ENCODE results near the gene HDAC10.

The HDAC10 gene

GRCh38 chr22:50216684-50217520, 34.2 kb downstream of the HDAC10 start:
- H3K36me3 Mint-ChIP-seq (ENCODE audit: low read depth), result peaks cover 47% of the 10 kb centered on the region
- DNase-seq, result no peak
- H3K4me3 Mint-ChIP-seq, result no peak overlapping the region
- no peaks in the 10 kb centered on the region for H3K9me3 Mint-ChIP-seq
- H3K27me3 Mint-ChIP-seq (ENCODE audit: low read depth, poor library complexity), result no peaks in the 10 kb centered on the region
- no peaks in the 10 kb centered on the region for H3K4me1 Mint-ChIP-seq
- no peak overlapping the region for H3K27ac Mint-ChIP-seq
- TF ChIP-seq CTCF (IDR thresholded peaks at IDR 0.05), result no peak

- TF ChIP-seq CTCF (IDR thresholded peaks at IDR 0.05), result no peak
- no peak for DNase-seq
Observed at GRCh38 chr22:50216055-50216683, 34.9 kb downstream of the HDAC10 start.

GRCh38 chr22:50215297-50216054, 35.6 kb downstream of the HDAC10 start:
- no peak for TF ChIP-seq CTCF (IDR thresholded peaks at IDR 0.05)
- no peak overlapping the region for H3K27ac Mint-ChIP-seq

More at GRCh38 chr22:50216055-50216683, 34.9 kb downstream of the HDAC10 start:
- Mint-ChIP-seq H3K27ac (no peak overlapping the region), H3K27me3 (ENCODE audit: low read depth, poor library complexity) (no peaks in the 10 kb centered on the region), H3K4me1 (no peaks in the 10 kb centered on the region), H3K36me3 (ENCODE audit: low read depth) (peaks cover 50% of the 10 kb centered on the region), H3K4me3 (no peak overlapping the region), H3K9me3 (no peaks in the 10 kb centered on the region)

GRCh38 chr22:50213263-50213662, 37.8 kb downstream of the HDAC10 start:
- Mint-ChIP-seq H3K9me3 (no peaks in the 10 kb centered on the region), H3K36me3 (ENCODE audit: low read depth) (peaks cover 51% of the 10 kb centered on the region), H3K4me1 (peaks cover 5% of the 10 kb centered on the region), H3K27me3 (ENCODE audit: low read depth, poor library complexity) (no peaks in the 10 kb centered on the region), H3K4me3 (no peak overlapping the region), H3K27ac (peak overlapping the region; percentile 45)
- no peak for TF ChIP-seq CTCF (IDR thresholded peaks at IDR 0.05)
- DNase-seq, result no peak

More at GRCh38 chr22:50215297-50216054, 35.6 kb downstream of the HDAC10 start:
- Mint-ChIP-seq H3K36me3 (ENCODE audit: low read depth) (peaks cover 49% of the 10 kb centered on the region), H3K9me3 (no peaks in the 10 kb centered on the region), H3K4me3 (no peak overlapping the region), H3K27me3 (ENCODE audit: low read depth, poor library complexity) (no peaks in the 10 kb centered on the region), H3K4me1 (no peaks in the 10 kb centered on the region)
- DNase-seq, result no peak

GRCh38 chr22:50211147-50211546, 39.9 kb downstream of the HDAC10 start:
- Mint-ChIP-seq H3K36me3 (ENCODE audit: low read depth) (peaks cover 54% of the 10 kb centered on the region), H3K4me3 (no peak overlapping the region), H3K9me3 (no peaks in the 10 kb centered on the region), H3K27ac (no peak overlapping the region), H3K27me3 (ENCODE audit: low read depth, poor library complexity) (no peaks in the 10 kb centered on the region), H3K4me1 (peaks cover 10% of the 10 kb centered on the region)
- no peak for DNase-seq
- TF ChIP-seq CTCF (IDR thresholded peaks at IDR 0.05), result no peak
